ENCODE data around the gene RUSF1. TPM values are rescaled to one million over a fixed set of nuclear protein-coding genes. Genes with fewer than 3 reads are reported as not detected.
"Not testable (repeated sequence)": the region's sequence is repeated elsewhere in the genome, so short reads cannot be mapped to it uniquely, and the experiment has no call there.

RUSF1 gene
- total RNA-seq, 1 experiment from 2014 or later, result 59.3 TPM

DNA sequence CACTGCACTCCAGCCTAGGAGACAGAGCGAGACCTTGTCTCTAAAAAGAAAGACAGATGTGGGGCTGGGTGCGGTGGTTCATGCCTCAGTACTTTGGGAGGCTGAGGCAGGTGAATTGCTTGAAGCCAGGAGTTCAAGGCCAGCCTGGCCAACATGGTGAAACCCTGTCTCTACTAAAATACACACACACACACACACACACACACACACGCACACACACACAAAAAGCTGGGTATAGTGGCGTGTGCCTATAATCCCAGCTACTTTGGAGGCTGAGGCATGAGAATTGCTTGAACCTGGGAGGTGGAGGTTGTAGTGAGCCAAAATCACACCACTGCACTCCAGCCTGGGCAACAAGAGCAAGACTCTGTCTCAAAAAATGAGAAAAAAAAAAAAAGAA is 24.1 kb downstream of the RUSF1 start:
- not testable (repeated sequence) for BruUV-seq (replicated peaks); H3K9me2 ChIP-seq (ENCODE audit: insufficient read depth)

DNA sequence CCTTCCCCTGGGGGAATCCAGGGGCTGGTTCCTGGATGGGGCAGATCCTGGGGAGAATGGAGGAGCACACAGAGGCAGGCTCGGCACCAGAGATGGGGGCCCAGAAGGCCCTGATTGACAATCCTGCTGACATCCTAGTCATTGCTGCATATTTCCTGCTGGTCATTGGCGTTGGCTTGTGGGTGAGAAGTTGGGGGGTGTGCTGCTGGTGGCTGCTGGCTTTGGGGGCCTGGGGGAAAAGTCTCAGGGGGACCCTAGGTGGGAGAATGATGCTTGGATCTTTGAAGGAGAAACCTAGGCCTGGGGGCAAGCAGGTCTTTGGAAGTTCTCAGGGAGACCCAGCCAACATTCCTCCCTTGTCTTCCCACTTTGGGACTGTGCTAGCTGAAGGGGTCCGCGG is 25.1 kb downstream of the RUSF1 start, which contains the start of gene SLC5A2:
TSS of gene SLC5A2 (plus strand) at position 43 of the 400 bp plus-strand sequence. CDS start at position 57, 14 bp downstream.
- no peak for TF ChIP-seq RAD21 (IDR thresholded peaks at IDR 0.05; ENCODE audit: low read depth)
- no peak for TF ChIP-seq EGR1 (IDR thresholded peaks at IDR 0.05; ENCODE audit: low read depth)
- TF ChIP-seq, protein P1, sequence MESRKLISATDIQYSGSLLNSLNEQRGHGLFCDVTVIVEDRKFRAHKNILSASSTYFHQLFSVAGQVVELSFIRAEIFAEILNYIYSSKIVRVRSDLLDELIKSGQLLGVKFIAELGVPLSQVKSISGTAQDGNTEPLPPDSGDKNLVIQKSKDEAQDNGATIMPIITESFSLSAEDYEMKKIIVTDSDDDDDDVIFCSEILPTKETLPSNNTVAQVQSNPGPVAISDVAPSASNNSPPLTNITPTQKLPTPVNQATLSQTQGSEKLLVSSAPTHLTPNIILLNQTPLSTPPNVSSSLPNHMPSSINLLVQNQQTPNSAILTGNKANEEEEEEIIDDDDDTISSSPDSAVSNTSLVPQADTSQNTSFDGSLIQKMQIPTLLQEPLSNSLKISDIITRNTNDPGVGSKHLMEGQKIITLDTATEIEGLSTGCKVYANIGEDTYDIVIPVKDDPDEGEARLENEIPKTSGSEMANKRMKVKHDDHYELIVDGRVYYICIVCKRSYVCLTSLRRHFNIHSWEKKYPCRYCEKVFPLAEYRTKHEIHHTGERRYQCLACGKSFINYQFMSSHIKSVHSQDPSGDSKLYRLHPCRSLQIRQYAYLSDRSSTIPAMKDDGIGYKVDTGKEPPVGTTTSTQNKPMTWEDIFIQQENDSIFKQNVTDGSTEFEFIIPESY (IDR thresholded peaks at IDR 0.05; ENCODE audit: extremely low read depth, insufficient replicate concordance, low read length), result no peak
- no peak for TF ChIP-seq ELF1 (IDR thresholded peaks at IDR 0.05; ENCODE audit: borderline replicate concordance, low read depth)
- no peak for TF ChIP-seq FOSL1 (IDR thresholded peaks at IDR 0.05; ENCODE audit: low read depth)
- no peak for TF ChIP-seq TCF7L2 (IDR thresholded peaks at IDR 0.05; ENCODE audit: borderline replicate concordance, extremely low read depth, insufficient read depth, insufficient read length)
- TF ChIP-seq, protein P2, sequence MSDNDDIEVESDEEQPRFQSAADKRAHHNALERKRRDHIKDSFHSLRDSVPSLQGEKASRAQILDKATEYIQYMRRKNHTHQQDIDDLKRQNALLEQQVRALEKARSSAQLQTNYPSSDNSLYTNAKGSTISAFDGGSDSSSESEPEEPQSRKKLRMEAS (IDR thresholded peaks at IDR 0.05), result no peak
- TF ChIP-seq CEBPB (IDR thresholded peaks at IDR 0.05; ENCODE audit: low read depth), result no peak
- no peak for TF ChIP-seq EZH2 (IDR thresholded peaks at IDR 0.05)
- no peak for TF ChIP-seq SP1 (IDR thresholded peaks at IDR 0.05; ENCODE audit: low read depth)
- no peak for TF ChIP-seq SIN3A (IDR thresholded peaks at IDR 0.05; ENCODE audit: low read depth)
- no peak for TF ChIP-seq YY1 (IDR thresholded peaks at IDR 0.05; ENCODE audit: extremely low read depth, insufficient replicate concordance, low read depth, low read length)
- no peaks in the 10 kb centered on the region for H4K20me1 ChIP-seq (ENCODE audit: insufficient read depth)
- no TSS peak for BruUV-seq (replicated peaks)
- H3K4me2 ChIP-seq (ENCODE audit: low read length), result no peak within 1 kb of the TSS
- no peaks in the 10 kb centered on the region for H3K36me3 ChIP-seq (ENCODE audit: control insufficient read depth in 1 of 2, insufficient read depth in 2 of 2, low read length in 2 of 2)
- no peaks in the 10 kb centered on the region for H3K9me2 ChIP-seq (ENCODE audit: insufficient read depth)
- DNase-seq (ENCODE audit: low read depth, low spot score) (no peak), ATAC-seq (no peak)
- no peak within 1 kb of the TSS for H3K9ac ChIP-seq (ENCODE audit: low read length)
- ChIA-PET CTCF (interaction anchor here (1.4 kb wide), 1 partner anchor 10 kb away, joined by 3 read pairs; no protein-coding TSS in a partner anchor), POLR2A (no interaction called here), RAD21 (ENCODE audit: low non-redundant PET in 1 of 2, low total read pairs in 2 of 2, uncharacterized antibody in 2 of 2, unreplicated experiment in 2 of 2) (no interaction called here)
- H3K4me1 ChIP-seq (ENCODE audit: control insufficient read depth in 1 of 2, insufficient read depth in 2 of 2, low read length in 2 of 2), result peaks cover 8 to 24% of the 10 kb centered on the region in 2 experiments; a peak in 3 of 4 replicates
- no peak within 1 kb of the TSS for H3K4me3 ChIP-seq (replicated peaks in 1 of 2; ENCODE audit: low read depth in 1 of 2, low read length in 2 of 2)
- no peaks in the 10 kb centered on the region for H3K9me3 ChIP-seq (ENCODE audit: control insufficient read depth in 1 of 2, insufficient read depth in 1 of 2, low read depth in 1 of 2, low read length in 2 of 2)
- no peaks in the 10 kb centered on the region for H3K79me2 ChIP-seq (ENCODE audit: insufficient read depth, low read length)
- no peaks in the 10 kb centered on the region for H3K27me3 ChIP-seq (ENCODE audit: insufficient read depth, low read length)
- intact Hi-C loops (cut with micrococcal nuclease), result no loop called here
- H3K27ac ChIP-seq (ENCODE audit: low read depth, low read length), result no peak within 1 kb of the TSS
- H2AFZ ChIP-seq (ENCODE audit: low read depth, low read length, poor library complexity, severe bottlenecking), result no peak within 1 kb of the TSS

More for the DNA sequence above, 24.1 kb downstream of the RUSF1 start:
- H3K79me2 ChIP-seq (ENCODE audit: insufficient read depth, low read length); RAD21 ChIA-PET (ENCODE audit: low non-redundant PET in 1 of 2, low total read pairs in 2 of 2, uncharacterized antibody in 2 of 2, unreplicated experiment in 2 of 2); POLR2A ChIA-PET; H3K36me3 ChIP-seq (ENCODE audit: control insufficient read depth in 1 of 2, insufficient read depth in 2 of 2, low read length in 2 of 2); H3K4me2 ChIP-seq (ENCODE audit: low read length); intact Hi-C loops (cut with micrococcal nuclease); H3K9me3 ChIP-seq (ENCODE audit: control insufficient read depth in 1 of 2, insufficient read depth in 1 of 2, low read depth in 1 of 2, low read length in 2 of 2); H3K4me3 ChIP-seq (replicated peaks in 1 of 2; ENCODE audit: low read depth in 1 of 2, low read length in 2 of 2); H2AFZ ChIP-seq (ENCODE audit: low read depth, low read length, poor library complexity, severe bottlenecking); H3K27ac ChIP-seq (ENCODE audit: low read depth, low read length); CTCF ChIA-PET; DNase-seq (ENCODE audit: low read depth, low spot score); H4K20me1 ChIP-seq (ENCODE audit: insufficient read depth); H3K9ac ChIP-seq (ENCODE audit: low read length); ATAC-seq; H3K27me3 ChIP-seq (ENCODE audit: insufficient read depth, low read length): not testable (repeated sequence)
- H3K4me1 ChIP-seq (ENCODE audit: control insufficient read depth in 1 of 2, insufficient read depth in 2 of 2, low read length in 2 of 2), result peaks cover 7 to 20% of the 10 kb centered on the region in 2 experiments; a peak in 3 of 4 replicates

Measured in HCT116 (cell line).